Common myeloid progenitor, CD34-positive (primary cell): Measurements from ENCODE around the gene RHO.

ENCODE experiments used
- CTCF ChIA-PET: fragments of 350-600 bp; sonication (Branson Sonifier 250); formaldehyde crosslinking; loops from one replicate; lab custom pipeline; 2021; ENCODE audit warnings: antibody characterized with exemption; lab: Charles Lee
- POLR2A ChIA-PET: fragments of 350-600 bp; sonication (Branson Sonifier 250); formaldehyde crosslinking; loops from one replicate; lab custom pipeline; 2021; ENCODE audit warnings: antibody characterized with exemption; lab: Charles Lee
- DNase-seq, 3 donors: peaks; one replicate each; pipeline versions ENCODE4 v3.0.0 to v3.0.0-alpha.2; 2013
- H3K27ac ChIP-seq, 2 experiments: 1 replicate in 1 of 2; 2 replicates in 1 of 2; pipeline ENCODE4 v1.7.0; 2013; ENCODE audit warnings: inconsistent platforms in 2 of 2, low read length in 2 of 2, mild to moderate bottlenecking in 2 of 2, low read depth in 1 of 2, moderate library complexity in 1 of 2; ENCODE audit not compliant: severe bottlenecking in 2 of 2, insufficient read depth in 1 of 2, poor library complexity in 1 of 2
- H3K27me3 ChIP-seq, 5 experiments: replicated peaks in 2 of 5; 1 replicate in 3 of 5; 2 replicates in 2 of 5; pipeline versions ENCODE4 v1.6.1 to v1.7.0; 2013; ENCODE audit warnings: low read length in 4 of 5, mild to moderate bottlenecking in 2 of 5, moderate library complexity in 2 of 5, inconsistent platforms in 1 of 5; ENCODE audit not compliant: insufficient read depth in 5 of 5, control insufficient read depth in 4 of 5
- H3K36me3 ChIP-seq, 4 experiments: 1 replicate in 2 of 4; 2 replicates in 2 of 4; pipeline versions ENCODE4 v1.6.1 to v1.7.0; 2013; ENCODE audit warnings: low read length in 3 of 4, control low read depth in 1 of 4, mild to moderate bottlenecking in 1 of 4; ENCODE audit not compliant: control insufficient read depth in 4 of 4, insufficient read depth in 4 of 4
- H3K4me1 ChIP-seq, 4 experiments: 1 replicate in 3 of 4; 2 replicates in 1 of 4; pipeline versions ENCODE4 v1.6.1 to v1.7.1; 2013; ENCODE audit warnings: low read length in 3 of 4, mild to moderate bottlenecking in 3 of 4, control low read depth in 1 of 4, inconsistent platforms in 1 of 4, moderate library complexity in 1 of 4; ENCODE audit not compliant: control insufficient read depth in 4 of 4, insufficient read depth in 4 of 4; ENCODE audit errors: control extremely low read depth in 1 of 4
- H3K4me3 ChIP-seq, 7 experiments: 1 replicate in 4 of 7; 2 replicates in 3 of 7; pipeline versions ENCODE4 v1.5.1 to v1.7.0; 2013; ENCODE audit warnings: mild to moderate bottlenecking in 7 of 7, low read length in 6 of 7, moderate library complexity in 6 of 7, inconsistent platforms in 2 of 7, low read depth in 2 of 7, control low read depth in 1 of 7; ENCODE audit not compliant: insufficient read depth in 4 of 7, control insufficient read depth in 1 of 7; ENCODE audit errors: extremely low read depth in 1 of 7
- H3K9me3 ChIP-seq, 5 experiments: 1 replicate in 4 of 5; 2 replicates in 1 of 5; pipeline versions ENCODE4 v1.6.1 to v1.7.1; 2013; ENCODE audit warnings: low read length in 4 of 5, mild to moderate bottlenecking in 2 of 5, inconsistent platforms in 1 of 5, low read depth in 1 of 5, moderate library complexity in 1 of 5; ENCODE audit not compliant: control insufficient read depth in 4 of 5, insufficient read depth in 2 of 5; ENCODE audit errors: control extremely low read depth in 1 of 5
- WGBS: methylation state at CpG from one replicate; pipeline ENCODE4 v1.1.5; 2013; ENCODE audit not compliant: insufficient coverage; 5-methylcytosine and 5-hydroxymethylcytosine counted together

Gene RHO

GRCh38 chr3:129558081-129558771, 29.8 kb downstream of the RHO start:
- H3K27me3 ChIP-seq: no peaks in the 10 kb centered on the region
- peaks cover 7 to 88% (median 45%) of the 10 kb centered on the region in 4 experiments for H3K36me3 ChIP-seq
- WGBS: 85% methylated on average over 13 of the region's 15 CpGs
- ChIA-PET CTCF (interaction anchor here (1.6 to 10.1 kb wide), 4 partner anchors 8 to 68 kb away, joined by 4 to 61 read pairs (median 7); no protein-coding TSS in a partner anchor), POLR2A (interaction anchor here (1.1 kb wide), 1 partner anchor 19 kb away, joined by 4 read pairs; no protein-coding TSS in a partner anchor)
- DNase-seq: no peak
- no peaks in the 10 kb centered on the region for H3K9me3 ChIP-seq
- H3K4me1 ChIP-seq: peaks cover 3 to 69% (median 57%) of the 10 kb centered on the region in 4 experiments
- peak overlapping the region in 1 of 2 experiments; percentile 3 for H3K27ac ChIP-seq
- H3K4me3 ChIP-seq: no peak overlapping the region

- Histone ChIP-seq H3K4me1 (peaks cover 2 to 62% (median 52%) of the 10 kb centered on the region in 4 experiments), H3K36me3 (peaks cover 7 to 95% (median 50%) of the 10 kb centered on the region in 4 experiments), H3K27ac (peak overlapping the region in 1 of 2 experiments; percentile 3), H3K9me3 (no peaks in the 10 kb centered on the region), H3K27me3 (no peaks in the 10 kb centered on the region), H3K4me3 (no peak overlapping the region)
- peak in 2 of 3 donors; percentile 36 to 46 for DNase-seq
- WGBS: 46% methylated on average over 6 of the region's 11 CpGs
- POLR2A ChIA-PET: interaction anchor here (0.7 to 1.1 kb wide), 2 partner anchors 18 to 19 kb away, joined by 3 to 4 read pairs; no protein-coding TSS in a partner anchor
- CTCF ChIA-PET: interaction anchor here (1.6 to 10.1 kb wide), 3 partner anchors 9 to 68 kb away, joined by 4 to 61 read pairs (median 6); no protein-coding TSS in a partner anchor
These were observed 30.5 kb downstream of the RHO start for GRCh38 chr3:129558772-129559564.

- Histone ChIP-seq H3K27ac (no peak overlapping the region), H3K9me3 (no peaks in the 10 kb centered on the region), H3K4me3 (no peak overlapping the region), H3K4me1 (peaks cover 0 to 55% (median 46%) of the 10 kb centered on the region in 4 experiments), H3K27me3 (no peaks in the 10 kb centered on the region), H3K36me3 (peaks cover 7 to 97% (median 54%) of the 10 kb centered on the region in 4 experiments)
- POLR2A ChIA-PET: interaction anchor here (0.7 kb wide), 1 partner anchor 17 kb away, joined by 3 read pairs; no protein-coding TSS in a partner anchor
- no peak for DNase-seq
- WGBS: 94% methylated on average over 19 of the region's 20 CpGs
- CTCF ChIA-PET: no interaction called here
These were observed 31.2 kb downstream of the RHO start for GRCh38 chr3:129559565-129560079.

- CTCF ChIA-PET: no interaction called here
- POLR2A ChIA-PET: no interaction called here
- Histone ChIP-seq H3K27ac (no peak overlapping the region), H3K4me3 (no peak overlapping the region), H3K4me1 (peaks cover 0 to 49% (median 40%) of the 10 kb centered on the region in 4 experiments), H3K36me3 (peaks cover 7 to 97% (median 61%) of the 10 kb centered on the region in 4 experiments), H3K27me3 (no peaks in the 10 kb centered on the region), H3K9me3 (no peaks in the 10 kb centered on the region)
- DNase-seq: no peak
- WGBS: 88% methylated on average over 13 of the region's 16 CpGs
These were observed 31.9 kb downstream of the RHO start for GRCh38 chr3:129560269-129560787.

GRCh38 chr3:129560911-129561594, 32.6 kb downstream of the RHO start:
- H3K4me1 ChIP-seq: peaks cover 0 to 42% (median 35%) of the 10 kb centered on the region in 4 experiments

GRCh38 chr3:129561619-129562248, 33.3 kb downstream of the RHO start:
- 95% methylated on average over 13 of the region's 18 CpGs for WGBS
- Histone ChIP-seq H3K36me3 (peaks cover 11 to 98% (median 66%) of the 10 kb centered on the region in 4 experiments), H3K27me3 (no peaks in the 10 kb centered on the region), H3K27ac (no peak overlapping the region), H3K4me3 (no peak overlapping the region), H3K9me3 (no peaks in the 10 kb centered on the region), H3K4me1 (peaks cover 0 to 40% (median 33%) of the 10 kb centered on the region in 4 experiments)
- CTCF ChIA-PET: interaction anchor here (0.6 to 1.2 kb wide), 4 partner anchors 12 to 31 kb away, joined by 3 to 4 read pairs (median 4); no protein-coding TSS in a partner anchor
- no peak for DNase-seq
- POLR2A ChIA-PET: interaction anchor here (0.6 kb wide), 1 partner anchor 57 kb away, joined by 3 read pairs; no protein-coding TSS in a partner anchor

More at GRCh38 chr3:129560911-129561594, 32.6 kb downstream of the RHO start:
- H3K4me3 ChIP-seq: no peak overlapping the region
- no peaks in the 10 kb centered on the region for H3K9me3 ChIP-seq
- WGBS: 44% methylated on average over 17 of the region's 18 CpGs
- DNase-seq: peak in 2 of 3 donors; percentile 12 to 17
- peaks cover 11 to 98% (median 66%) of the 10 kb centered on the region in 4 experiments for H3K36me3 ChIP-seq
- no peaks in the 10 kb centered on the region for H3K27me3 ChIP-seq
- ChIA-PET POLR2A (interaction anchor here (0.6 kb wide), 1 partner anchor 58 kb away, joined by 3 read pairs; no protein-coding TSS in a partner anchor), CTCF (interaction anchor here (0.7 kb wide), 1 partner anchor 26 kb away, joined by 4 read pairs; no protein-coding TSS in a partner anchor)
- no peak overlapping the region for H3K27ac ChIP-seq
